Measurements from ENCODE around the gene SLC16A7.

SLC16A7 gene

GRCh38 chr12:59665701-59666100 is 69.9 kb downstream of the SLC16A7 start:
- no peak overlapping the region for H3K27ac ChIP-seq
- TF ChIP-seq CTCF (IDR thresholded peaks at IDR 0.05) (no peak), ZFX (IDR thresholded peaks at IDR 0.05; ENCODE audit: borderline replicate concordance) (no peak)

- TF ChIP-seq CTCF (IDR thresholded peaks at IDR 0.05) (no peak), ZFX (IDR thresholded peaks at IDR 0.05; ENCODE audit: borderline replicate concordance) (no peak)
- H3K27ac ChIP-seq = no peak overlapping the region
These were observed 72.8 kb downstream of the SLC16A7 start for GRCh38 chr12:59668674-59669073.

- TF ChIP-seq CTCF (IDR thresholded peaks at IDR 0.05) = no peak
- no peak for TF ChIP-seq ZFX (IDR thresholded peaks at IDR 0.05; ENCODE audit: borderline replicate concordance)
These were observed 76.4 kb downstream of the SLC16A7 start for GRCh38 chr12:59672273-59672672.

GRCh38 chr12:59675461-59675860 is 79.6 kb downstream of the SLC16A7 start:
- H3K27ac ChIP-seq = no peak overlapping the region
- TF ChIP-seq ZFX (IDR thresholded peaks at IDR 0.05; ENCODE audit: borderline replicate concordance) (no peak), CTCF (IDR thresholded peaks at IDR 0.05) (no peak)

More at GRCh38 chr12:59672273-59672672, 76.4 kb downstream of the SLC16A7 start:
- H3K27ac ChIP-seq = no peak overlapping the region

- no peak for TF ChIP-seq CTCF (IDR thresholded peaks at IDR 0.05)
- no peak overlapping the region for H3K27ac ChIP-seq
These were observed 82.0 kb downstream of the SLC16A7 start for GRCh38 chr12:59677857-59678256.

- TF ChIP-seq ZFX (IDR thresholded peaks at IDR 0.05; ENCODE audit: borderline replicate concordance) (no peak), CTCF (IDR thresholded peaks at IDR 0.05) (no peak)
- no peak overlapping the region for H3K27ac ChIP-seq
These were observed 83.1 kb downstream of the SLC16A7 start for GRCh38 chr12:59678759-59679411.

GRCh38 chr12:59689776-59690175 is 93.9 kb downstream of the SLC16A7 start:
- TF ChIP-seq ZFX (IDR thresholded peaks at IDR 0.05; ENCODE audit: borderline replicate concordance) (no peak), CTCF (IDR thresholded peaks at IDR 0.05) (no peak)
- H3K27ac ChIP-seq = no peak overlapping the region

All from 22Rv1 (cell line).